ENCODE measurements around the gene LIF.

DNA sequence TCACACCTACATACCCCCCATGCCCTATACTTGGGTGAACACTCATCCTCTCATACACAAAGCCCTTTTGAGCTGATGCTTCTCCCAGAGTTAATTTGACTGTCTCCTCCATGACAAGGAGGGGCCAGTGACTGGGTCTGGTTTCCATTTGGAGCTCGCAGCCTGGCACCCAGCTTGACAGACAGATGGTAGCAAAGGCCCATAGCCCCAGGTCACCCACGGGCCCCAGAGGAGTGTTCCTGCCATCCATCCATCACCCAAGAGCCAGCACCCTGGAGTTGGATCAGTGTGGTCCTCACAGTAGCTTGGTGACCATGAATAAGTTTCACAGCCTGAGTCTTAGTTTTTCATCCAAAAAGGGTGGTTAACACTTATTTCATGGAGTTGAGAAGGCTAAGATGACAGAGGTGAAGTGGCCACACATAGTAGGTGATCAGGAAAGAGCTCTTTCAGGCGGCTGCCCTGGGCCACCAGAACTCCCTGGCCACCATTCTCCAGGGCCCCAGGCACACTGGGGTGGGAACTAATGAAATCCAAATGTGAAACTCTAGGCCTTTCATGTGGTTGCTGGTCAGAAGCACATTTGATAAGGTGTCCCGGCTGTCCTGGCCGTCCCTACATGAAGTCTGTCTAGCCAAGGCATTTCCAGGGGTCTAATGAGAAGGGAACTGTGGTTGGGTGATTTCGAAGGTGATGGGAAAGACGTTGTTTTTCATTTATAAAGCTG, 42.4 kb downstream of the LIF start:
- TF ChIP-seq, protein P1, sequence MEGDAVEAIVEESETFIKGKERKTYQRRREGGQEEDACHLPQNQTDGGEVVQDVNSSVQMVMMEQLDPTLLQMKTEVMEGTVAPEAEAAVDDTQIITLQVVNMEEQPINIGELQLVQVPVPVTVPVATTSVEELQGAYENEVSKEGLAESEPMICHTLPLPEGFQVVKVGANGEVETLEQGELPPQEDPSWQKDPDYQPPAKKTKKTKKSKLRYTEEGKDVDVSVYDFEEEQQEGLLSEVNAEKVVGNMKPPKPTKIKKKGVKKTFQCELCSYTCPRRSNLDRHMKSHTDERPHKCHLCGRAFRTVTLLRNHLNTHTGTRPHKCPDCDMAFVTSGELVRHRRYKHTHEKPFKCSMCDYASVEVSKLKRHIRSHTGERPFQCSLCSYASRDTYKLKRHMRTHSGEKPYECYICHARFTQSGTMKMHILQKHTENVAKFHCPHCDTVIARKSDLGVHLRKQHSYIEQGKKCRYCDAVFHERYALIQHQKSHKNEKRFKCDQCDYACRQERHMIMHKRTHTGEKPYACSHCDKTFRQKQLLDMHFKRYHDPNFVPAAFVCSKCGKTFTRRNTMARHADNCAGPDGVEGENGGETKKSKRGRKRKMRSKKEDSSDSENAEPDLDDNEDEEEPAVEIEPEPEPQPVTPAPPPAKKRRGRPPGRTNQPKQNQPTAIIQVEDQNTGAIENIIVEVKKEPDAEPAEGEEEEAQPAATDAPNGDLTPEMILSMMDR (conservative IDR thresholded peaks at IDR 0.05; ENCODE audit: low read length), result no peak
- TF ChIP-seq EZH2phosphoT487 (IDR thresholded peaks at IDR 0.05; ENCODE audit: borderline replicate concordance, low read depth, low read length), result no peak

Measured in OCI-LY7 (cell line).